Gastroesophageal sphincter (tissue), 4 donors: Measurements from ENCODE around the gene SLC32A1. TPM values are rescaled to one million over a fixed set of nuclear protein-coding genes. Genes with fewer than 3 reads are reported as not detected.

Experiments
- ATAC-seq: fragments of 150-250 bp; one replicate; pipeline ENCODE4 v1.9.1; 2016; ENCODE audit warnings: mild to moderate bottlenecking, moderate library complexity
- H3K27ac ChIP-seq, 4 donors: fragments of 200-600 bp; sonication (generic) in 3 of 4; 1 replicate in 3 of 4; 2 replicates in 1 of 4; pipeline ENCODE4 v1.5.1; 2016 to 2019
- H3K27me3 ChIP-seq: fragments of 200-600 bp; sonication (generic); one replicate; pipeline ENCODE4 v1.5.1; 2019
- H3K36me3 ChIP-seq, 2 donors: fragments of 200-600 bp; sonication (generic); one replicate each; pipeline ENCODE4 v1.5.1; 2019; ENCODE audit warnings: control low read depth in 1 of 2
- H3K4me1 ChIP-seq, 3 donors: fragments of 200-600 bp; sonication (generic); 1 replicate in 2 of 3; 2 replicates in 1 of 3; pipeline ENCODE4 v1.5.1; 2016 to 2019; ENCODE audit warnings: control low read depth in 2 of 3
- H3K4me3 ChIP-seq, 2 donors: fragments of 200-600 bp; sonication (generic); one replicate each; pipeline ENCODE4 v1.5.1; 2019; ENCODE audit warnings: mild to moderate bottlenecking in 1 of 2, moderate library complexity in 1 of 2
- H3K9me3 ChIP-seq, 3 donors: fragments of 200-600 bp; sonication (generic); one replicate each; pipeline ENCODE4 v1.5.1; 2017 to 2019; ENCODE audit warnings: control low read depth in 2 of 3
- CTCF ChIP-seq, 4 experiments: fragments of 200-600 bp in 2 of 4; fragments of 450-650 bp in 2 of 4; sonication (generic) in 1 of 4; IDR thresholded peaks; one replicate each; pipeline ENCODE4 v1.5.1; 2017 to 2019; ENCODE audit warnings: antibody characterized with exemption in 4 of 4, mild to moderate bottlenecking in 2 of 4, moderate library complexity in 2 of 4
- EP300 ChIP-seq: sonication (generic); formaldehyde crosslinking; IDR thresholded peaks from one replicate; pipeline ENCODE4 v1.6.1; 2017; ENCODE audit warnings: antibody characterized with exemption, mild to moderate bottlenecking
- POLR2A ChIP-seq, 2 donors: fragments of 450-650 bp; IDR thresholded peaks; one replicate each; pipeline ENCODE4 v1.6.1; 2017; ENCODE audit warnings: antibody characterized with exemption in 2 of 2, mild to moderate bottlenecking in 2 of 2, moderate library complexity in 1 of 2
- POLR2AphosphoS5 ChIP-seq: sonication (generic); formaldehyde crosslinking; IDR thresholded peaks from one replicate; pipeline ENCODE4 v1.6.1; 2017; ENCODE audit warnings: antibody characterized with exemption
- WGBS, 2 donors: methylation state at CpG; one replicate each; pipeline ENCODE4 v1.1.5; 2018; ENCODE audit warnings: low coverage in 1 of 2; 5-methylcytosine and 5-hydroxymethylcytosine counted together
- total RNA-seq, 4 donors: library from RNA; depleted of rRNA; stranded (reverse); fragments of >200 nt; gene quantifications; one replicate each; pipeline ENCODE4 v1.1.0, GENCODE V29; 2016

The SLC32A1 gene
- total RNA-seq, 4 donors from 2014 or later, result not detected

GRCh38 chr20:38755324-38755910 is 31.1 kb downstream of the SLC32A1 start:
- Histone ChIP-seq H3K9me3 (no peaks in the 10 kb centered on the region), H3K4me1 (peaks cover 0 to 8% (median 0%) of the 10 kb centered on the region in 3 donors), H3K27ac (no peak overlapping the region), H3K4me3 (no peak overlapping the region), H3K36me3 (peaks cover 0 to 94% of the 10 kb centered on the region in 2 donors), H3K27me3 (no peaks in the 10 kb centered on the region)
- 65 to 68% methylated on average over 3 to 4 of the region's 6 CpGs for WGBS, 2 donors
- TF ChIP-seq POLR2A (IDR thresholded peaks at IDR 0.05) (no peak), POLR2AphosphoS5 (no peak), EP300 (no peak), CTCF (IDR thresholded peaks at IDR 0.05) (no peak)
- no peak for ATAC-seq

- no peak for TF ChIP-seq EP300
- no peak for TF ChIP-seq POLR2AphosphoS5
- TF ChIP-seq CTCF (IDR thresholded peaks at IDR 0.05), result no peak
- TF ChIP-seq POLR2A (IDR thresholded peaks at IDR 0.05), result no peak
- Histone ChIP-seq H3K36me3 (peaks cover 0 to 98% of the 10 kb centered on the region in 2 donors), H3K9me3 (no peaks in the 10 kb centered on the region), H3K27me3 (no peaks in the 10 kb centered on the region), H3K4me1 (no peaks in the 10 kb centered on the region), H3K4me3 (no peak overlapping the region), H3K27ac (no peak overlapping the region)
- 66 to 72% methylated on average over 5 to 6 of the region's 7 CpGs for WGBS, 2 donors
- no peak for ATAC-seq
These were observed 33.0 kb downstream of the SLC32A1 start for GRCh38 chr20:38757145-38757775.

- Histone ChIP-seq H3K4me1 (peaks cover 0 to under 1% (median 0%) of the 10 kb centered on the region in 3 donors), H3K4me3 (no peak overlapping the region), H3K9me3 (no peaks in the 10 kb centered on the region), H3K27me3 (no peaks in the 10 kb centered on the region), H3K27ac (no peak overlapping the region), H3K36me3 (peaks cover 0 to 100% of the 10 kb centered on the region in 2 donors)
- TF ChIP-seq POLR2AphosphoS5, result no peak
- TF ChIP-seq EP300, result no peak
- no peak for TF ChIP-seq CTCF (IDR thresholded peaks at IDR 0.05)
- TF ChIP-seq POLR2A (IDR thresholded peaks at IDR 0.05), result no peak
- WGBS, 2 donors, result 87 to 100% methylated on average over 3 to 5 of the region's 7 CpGs
- ATAC-seq, result no peak
These were observed 34.8 kb downstream of the SLC32A1 start for GRCh38 chr20:38759106-38759505.

- TF ChIP-seq POLR2AphosphoS5 (no peak), POLR2A (IDR thresholded peaks at IDR 0.05) (no peak), EP300 (no peak), CTCF (IDR thresholded peaks at IDR 0.05) (no peak)
- Histone ChIP-seq H3K4me3 (no peak overlapping the region), H3K9me3 (no peaks in the 10 kb centered on the region), H3K36me3 (peaks cover 0 to 100% of the 10 kb centered on the region in 2 donors), H3K4me1 (peaks cover 0 to 17% (median 0%) of the 10 kb centered on the region in 3 donors), H3K27me3 (no peaks in the 10 kb centered on the region), H3K27ac (no peak overlapping the region)
- 94% methylated on average over 4 of the region's 4 CpGs; no CpG with 5 or more reads in 1 of the 2 donors for WGBS, 2 donors
- no peak for ATAC-seq
These were observed 36.7 kb downstream of the SLC32A1 start for GRCh38 chr20:38760978-38761377.

GRCh38 chr20:38762174-38762573 is 37.9 kb downstream of the SLC32A1 start:
- no peak overlapping the region for H3K27ac ChIP-seq
- H3K27me3 ChIP-seq, result no peaks in the 10 kb centered on the region
- no peak overlapping the region for H3K4me3 ChIP-seq
- H3K9me3 ChIP-seq, result no peaks in the 10 kb centered on the region
- TF ChIP-seq EP300 (no peak), POLR2A (IDR thresholded peaks at IDR 0.05) (no peak), CTCF (IDR thresholded peaks at IDR 0.05) (no peak), POLR2AphosphoS5 (no peak)
- peaks cover 0 to 99% of the 10 kb centered on the region in 2 donors for H3K36me3 ChIP-seq
- peaks cover 0 to 21% (median 0%) of the 10 kb centered on the region in 3 donors for H3K4me1 ChIP-seq
- ATAC-seq, result no peak
